Neural crest cell (in vitro differentiated cells): ENCODE results near the gene TAGLN3. TPM values are rescaled to one million over a fixed set of nuclear protein-coding genes. Genes with fewer than 3 reads are reported as not detected.

ENCODE experiments used
- DNase-seq: peaks from one replicate; pipeline ENCODE4 v3.0.0; 2021; ENCODE audit warnings: low read depth, mixed read lengths, low spot score
- H3K27ac Mint-ChIP-seq: one replicate; pipeline ENCODE4 v1.8.0; 2021; ENCODE audit warnings: mild to moderate bottlenecking, mixed read lengths; ENCODE audit not compliant: unreplicated experiment
- H3K27me3 Mint-ChIP-seq: 2 replicates; pipeline ENCODE4 v1.8.0; 2021; ENCODE audit warnings: low read depth, mild to moderate bottlenecking, mixed read lengths
- H3K36me3 Mint-ChIP-seq: 2 replicates; pipeline ENCODE4 v1.8.0; 2021; ENCODE audit warnings: low read depth, mild to moderate bottlenecking, mixed read lengths
- H3K4me1 Mint-ChIP-seq: 2 replicates; pipeline ENCODE4 v1.8.0; 2021; ENCODE audit warnings: mixed read lengths
- H3K4me3 Mint-ChIP-seq: one replicate; pipeline ENCODE4 v1.8.0; 2021; ENCODE audit warnings: mild to moderate bottlenecking, mixed read lengths
- H3K9me3 Mint-ChIP-seq: 2 replicates; pipeline ENCODE4 v1.8.0; 2021; ENCODE audit warnings: mixed read lengths
- total RNA-seq: library from RNA; stranded (reverse); gene quantifications from 2 replicates; pipeline ENCODE4 v1.2.1, GENCODE V29; 2021
- TF ChIP-seq, protein P1 (sequence below): fragments of 200-600 bp; sonication (generic); conservative IDR thresholded peaks from 2 replicates; pipeline ENCODE4 v1.5.0; 2021; ENCODE audit warnings: antibody characterized with exemption, mild to moderate bottlenecking

Gene TAGLN3
- total RNA-seq, 1 donor from 2014 or later, result 70.2 TPM

DNA sequence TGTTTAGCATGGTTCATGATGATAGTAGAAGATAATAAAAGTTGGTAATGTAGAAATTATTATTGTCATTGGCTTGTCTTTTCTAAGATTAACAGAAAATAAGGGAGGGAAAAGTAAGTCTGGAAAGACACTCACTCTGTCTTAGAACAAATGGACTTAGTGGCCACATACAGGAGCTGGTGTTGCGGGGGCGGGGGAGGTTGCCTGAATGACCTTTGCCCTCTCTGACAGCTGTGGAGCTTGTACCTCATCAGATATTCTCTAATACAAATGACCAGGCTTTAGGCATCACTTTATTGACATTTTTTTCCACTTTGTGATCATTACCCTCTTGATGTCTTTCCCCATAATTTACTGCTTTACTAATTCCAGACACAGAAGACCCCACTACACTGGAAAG is 5.9 kb downstream of the TAGLN3 start:
- Mint-ChIP-seq H3K9me3 (no peaks in the 10 kb centered on the region), H3K36me3 (peaks cover 30% of the 10 kb centered on the region), H3K27me3 (no peaks in the 10 kb centered on the region), H3K4me3 (peak overlapping the region; percentile 99), H3K27ac (no peak overlapping the region), H3K4me1 (peaks cover 60% of the 10 kb centered on the region)
- TF ChIP-seq, protein P1, sequence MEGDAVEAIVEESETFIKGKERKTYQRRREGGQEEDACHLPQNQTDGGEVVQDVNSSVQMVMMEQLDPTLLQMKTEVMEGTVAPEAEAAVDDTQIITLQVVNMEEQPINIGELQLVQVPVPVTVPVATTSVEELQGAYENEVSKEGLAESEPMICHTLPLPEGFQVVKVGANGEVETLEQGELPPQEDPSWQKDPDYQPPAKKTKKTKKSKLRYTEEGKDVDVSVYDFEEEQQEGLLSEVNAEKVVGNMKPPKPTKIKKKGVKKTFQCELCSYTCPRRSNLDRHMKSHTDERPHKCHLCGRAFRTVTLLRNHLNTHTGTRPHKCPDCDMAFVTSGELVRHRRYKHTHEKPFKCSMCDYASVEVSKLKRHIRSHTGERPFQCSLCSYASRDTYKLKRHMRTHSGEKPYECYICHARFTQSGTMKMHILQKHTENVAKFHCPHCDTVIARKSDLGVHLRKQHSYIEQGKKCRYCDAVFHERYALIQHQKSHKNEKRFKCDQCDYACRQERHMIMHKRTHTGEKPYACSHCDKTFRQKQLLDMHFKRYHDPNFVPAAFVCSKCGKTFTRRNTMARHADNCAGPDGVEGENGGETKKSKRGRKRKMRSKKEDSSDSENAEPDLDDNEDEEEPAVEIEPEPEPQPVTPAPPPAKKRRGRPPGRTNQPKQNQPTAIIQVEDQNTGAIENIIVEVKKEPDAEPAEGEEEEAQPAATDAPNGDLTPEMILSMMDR, result no peak
- DNase-seq, result no peak

DNA sequence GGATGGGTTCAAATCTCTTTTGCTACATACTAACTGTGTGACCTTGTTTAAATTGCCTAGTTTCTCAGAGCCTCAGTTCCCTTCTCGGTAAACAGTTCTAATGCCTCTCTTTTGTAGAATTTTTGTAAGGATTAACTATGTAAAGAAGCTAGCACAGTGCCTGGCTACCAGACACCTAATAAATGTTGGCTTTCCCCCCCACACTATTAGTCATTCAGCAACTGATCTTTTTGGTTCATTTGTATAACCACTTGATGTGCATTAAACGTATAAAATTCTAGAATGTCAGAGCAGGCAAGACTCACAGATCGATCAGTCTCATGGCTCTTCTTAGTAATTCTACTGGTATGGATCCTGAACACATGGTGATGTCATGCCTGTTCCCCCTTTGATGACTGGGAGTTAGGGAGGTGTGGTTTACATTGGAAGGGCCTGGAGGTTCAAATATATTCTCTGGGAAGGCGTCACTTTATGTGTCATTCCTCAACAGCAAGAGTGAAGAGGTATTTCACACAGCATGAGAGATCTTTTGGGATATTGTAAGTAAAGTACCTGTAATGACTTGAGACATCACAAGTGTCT is 6.5 kb downstream of the TAGLN3 start:
- no peak for DNase-seq
- H3K27me3 Mint-ChIP-seq, result no peaks in the 10 kb centered on the region
- TF ChIP-seq, protein P1, result no peak
- H3K27ac Mint-ChIP-seq, result no peak overlapping the region
- H3K4me1 Mint-ChIP-seq, result peaks cover 65% of the 10 kb centered on the region
- H3K4me3 Mint-ChIP-seq, result peak overlapping the region; percentile 99
- peaks cover 30% of the 10 kb centered on the region for H3K36me3 Mint-ChIP-seq
- H3K9me3 Mint-ChIP-seq, result no peaks in the 10 kb centered on the region

DNA sequence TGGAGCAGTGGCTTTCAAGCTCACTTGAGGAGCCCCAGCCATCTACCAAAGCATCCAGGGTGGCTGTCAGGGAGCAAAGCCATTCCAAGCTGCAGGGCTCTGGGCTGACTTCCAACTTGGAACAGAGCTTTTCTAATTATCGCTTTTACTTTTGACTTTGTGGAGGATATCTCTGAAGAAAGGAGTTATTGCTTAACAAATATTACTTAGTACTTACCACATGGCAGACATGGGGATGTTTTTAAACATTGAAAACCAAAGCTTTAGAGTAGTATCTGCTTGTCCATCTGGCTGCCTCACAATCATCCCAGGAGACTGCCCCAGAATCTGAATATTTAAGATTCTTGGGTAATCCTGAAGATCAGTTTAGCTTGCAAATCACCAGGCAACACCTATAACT is 8.9 kb downstream of the TAGLN3 start:
- H3K4me1 Mint-ChIP-seq, result peaks cover 59% of the 10 kb centered on the region
- no peak overlapping the region for H3K4me3 Mint-ChIP-seq
- H3K27ac Mint-ChIP-seq, result no peak overlapping the region
- H3K27me3 Mint-ChIP-seq, result no peaks in the 10 kb centered on the region
- TF ChIP-seq, protein P1, result no peak
- peaks cover 30% of the 10 kb centered on the region for H3K36me3 Mint-ChIP-seq
- H3K9me3 Mint-ChIP-seq, result no peaks in the 10 kb centered on the region
- DNase-seq, result no peak

DNA sequence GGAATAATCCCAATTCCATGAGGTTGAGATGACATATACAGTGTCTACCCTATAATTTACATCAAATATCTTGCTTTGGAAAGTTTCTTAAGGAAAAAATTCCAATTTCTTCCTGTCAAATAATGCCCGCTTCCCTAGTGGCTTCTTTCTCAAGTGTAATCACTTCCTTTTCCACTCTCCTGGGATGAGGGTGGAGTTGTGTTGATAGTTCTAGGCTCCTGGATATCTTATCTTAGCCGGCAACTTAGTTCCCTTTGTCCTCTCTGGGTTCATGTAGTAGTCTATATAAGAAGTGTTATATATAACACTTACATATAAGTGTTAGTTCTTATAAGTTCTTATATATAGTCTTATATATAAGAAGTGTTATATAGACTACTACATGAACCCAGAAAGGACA is 10.9 kb downstream of the TAGLN3 start:
- no peaks in the 10 kb centered on the region for H3K9me3 Mint-ChIP-seq
- H3K4me3 Mint-ChIP-seq, result no peak overlapping the region
- peaks cover 54% of the 10 kb centered on the region for H3K4me1 Mint-ChIP-seq
- no peaks in the 10 kb centered on the region for H3K27me3 Mint-ChIP-seq
- TF ChIP-seq, protein P1, result no peak
- H3K36me3 Mint-ChIP-seq, result peaks cover 24% of the 10 kb centered on the region
- no peak for DNase-seq
- H3K27ac Mint-ChIP-seq, result no peak overlapping the region

DNA sequence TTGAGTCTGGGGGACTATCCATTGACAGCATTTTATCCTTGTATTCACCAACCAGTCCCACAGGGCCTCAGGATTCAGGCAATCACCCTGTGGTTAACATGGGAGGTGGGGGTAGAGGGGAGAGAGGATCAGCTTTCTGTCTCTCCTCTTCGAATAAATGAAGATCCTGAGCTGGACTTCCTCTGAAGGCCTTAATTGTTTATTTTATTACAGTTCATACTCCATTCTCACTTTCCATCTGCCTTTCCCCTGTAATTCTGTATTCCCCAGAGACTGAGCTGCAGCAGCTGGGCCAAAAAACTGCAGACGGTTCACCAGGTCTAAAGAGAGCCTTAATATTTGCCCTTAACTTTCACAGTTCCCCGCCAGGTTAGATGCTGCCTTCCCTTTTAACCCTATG is 11.9 kb downstream of the TAGLN3 start:
- Mint-ChIP-seq H3K27me3 (no peaks in the 10 kb centered on the region), H3K27ac (no peak overlapping the region), H3K36me3 (peaks cover 20% of the 10 kb centered on the region), H3K4me1 (peaks cover 46% of the 10 kb centered on the region), H3K4me3 (no peak overlapping the region), H3K9me3 (no peaks in the 10 kb centered on the region)
- DNase-seq, result no peak
- TF ChIP-seq, protein P1, result no peak
